Measurements from ENCODE around the gene SST.
"Not testable (repeated sequence)": the region's sequence is repeated elsewhere in the genome, so short reads cannot be mapped to it uniquely, and the experiment has no call there.

SST gene

DNA sequence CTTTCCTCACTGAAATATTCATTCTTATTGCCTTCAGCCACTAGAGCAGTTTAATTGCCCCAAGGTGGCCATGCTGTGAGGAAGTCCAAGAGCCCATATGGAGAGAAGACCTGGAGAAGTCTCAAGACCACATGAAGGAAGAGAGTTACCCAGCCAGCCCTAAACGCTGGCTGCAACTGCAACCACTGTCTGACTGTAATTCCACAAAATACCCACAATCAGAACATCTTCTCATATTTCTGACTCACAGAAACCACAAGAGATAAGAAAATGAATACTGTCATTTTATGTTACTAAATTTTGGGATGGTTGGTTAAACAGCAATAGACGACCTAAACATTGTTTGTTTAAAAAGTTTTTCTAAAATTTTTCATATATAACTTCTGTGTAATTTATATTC is 14.7 kb upstream of the SST start:
- no peak for DNase-seq (ENCODE audit: low read depth in 1 of 2, low spot score in 1 of 2)
- no peak overlapping the region for H3K4me3 ChIP-seq (replicated peaks; ENCODE audit: insufficient read depth, low read length)
- no peak overlapping the region for H3K27ac ChIP-seq (replicated peaks)
- TF ChIP-seq, protein P1, sequence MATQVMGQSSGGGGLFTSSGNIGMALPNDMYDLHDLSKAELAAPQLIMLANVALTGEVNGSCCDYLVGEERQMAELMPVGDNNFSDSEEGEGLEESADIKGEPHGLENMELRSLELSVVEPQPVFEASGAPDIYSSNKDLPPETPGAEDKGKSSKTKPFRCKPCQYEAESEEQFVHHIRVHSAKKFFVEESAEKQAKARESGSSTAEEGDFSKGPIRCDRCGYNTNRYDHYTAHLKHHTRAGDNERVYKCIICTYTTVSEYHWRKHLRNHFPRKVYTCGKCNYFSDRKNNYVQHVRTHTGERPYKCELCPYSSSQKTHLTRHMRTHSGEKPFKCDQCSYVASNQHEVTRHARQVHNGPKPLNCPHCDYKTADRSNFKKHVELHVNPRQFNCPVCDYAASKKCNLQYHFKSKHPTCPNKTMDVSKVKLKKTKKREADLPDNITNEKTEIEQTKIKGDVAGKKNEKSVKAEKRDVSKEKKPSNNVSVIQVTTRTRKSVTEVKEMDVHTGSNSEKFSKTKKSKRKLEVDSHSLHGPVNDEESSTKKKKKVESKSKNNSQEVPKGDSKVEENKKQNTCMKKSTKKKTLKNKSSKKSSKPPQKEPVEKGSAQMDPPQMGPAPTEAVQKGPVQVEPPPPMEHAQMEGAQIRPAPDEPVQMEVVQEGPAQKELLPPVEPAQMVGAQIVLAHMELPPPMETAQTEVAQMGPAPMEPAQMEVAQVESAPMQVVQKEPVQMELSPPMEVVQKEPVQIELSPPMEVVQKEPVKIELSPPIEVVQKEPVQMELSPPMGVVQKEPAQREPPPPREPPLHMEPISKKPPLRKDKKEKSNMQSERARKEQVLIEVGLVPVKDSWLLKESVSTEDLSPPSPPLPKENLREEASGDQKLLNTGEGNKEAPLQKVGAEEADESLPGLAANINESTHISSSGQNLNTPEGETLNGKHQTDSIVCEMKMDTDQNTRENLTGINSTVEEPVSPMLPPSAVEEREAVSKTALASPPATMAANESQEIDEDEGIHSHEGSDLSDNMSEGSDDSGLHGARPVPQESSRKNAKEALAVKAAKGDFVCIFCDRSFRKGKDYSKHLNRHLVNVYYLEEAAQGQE (IDR thresholded peaks at IDR 0.05; ENCODE audit: insufficient replicate concordance, low read depth): no peak
- TF ChIP-seq, protein P2, sequence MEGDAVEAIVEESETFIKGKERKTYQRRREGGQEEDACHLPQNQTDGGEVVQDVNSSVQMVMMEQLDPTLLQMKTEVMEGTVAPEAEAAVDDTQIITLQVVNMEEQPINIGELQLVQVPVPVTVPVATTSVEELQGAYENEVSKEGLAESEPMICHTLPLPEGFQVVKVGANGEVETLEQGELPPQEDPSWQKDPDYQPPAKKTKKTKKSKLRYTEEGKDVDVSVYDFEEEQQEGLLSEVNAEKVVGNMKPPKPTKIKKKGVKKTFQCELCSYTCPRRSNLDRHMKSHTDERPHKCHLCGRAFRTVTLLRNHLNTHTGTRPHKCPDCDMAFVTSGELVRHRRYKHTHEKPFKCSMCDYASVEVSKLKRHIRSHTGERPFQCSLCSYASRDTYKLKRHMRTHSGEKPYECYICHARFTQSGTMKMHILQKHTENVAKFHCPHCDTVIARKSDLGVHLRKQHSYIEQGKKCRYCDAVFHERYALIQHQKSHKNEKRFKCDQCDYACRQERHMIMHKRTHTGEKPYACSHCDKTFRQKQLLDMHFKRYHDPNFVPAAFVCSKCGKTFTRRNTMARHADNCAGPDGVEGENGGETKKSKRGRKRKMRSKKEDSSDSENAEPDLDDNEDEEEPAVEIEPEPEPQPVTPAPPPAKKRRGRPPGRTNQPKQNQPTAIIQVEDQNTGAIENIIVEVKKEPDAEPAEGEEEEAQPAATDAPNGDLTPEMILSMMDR (IDR thresholded peaks at IDR 0.05; ENCODE audit: insufficient read depth, low read length): no peak
- TF ChIP-seq GABPA (IDR thresholded peaks at IDR 0.05; ENCODE audit: low read depth) (no peak), SPI1 (IDR thresholded peaks at IDR 0.05; ENCODE audit: borderline replicate concordance, low read depth) (no peak), POLR2AphosphoS5 (IDR thresholded peaks at IDR 0.05; ENCODE audit: low read depth) (no peak)
- peaks cover 11% of the 10 kb centered on the region for H3K27me3 ChIP-seq (ENCODE audit: insufficient read depth, poor library complexity, severe bottlenecking)

DNA sequence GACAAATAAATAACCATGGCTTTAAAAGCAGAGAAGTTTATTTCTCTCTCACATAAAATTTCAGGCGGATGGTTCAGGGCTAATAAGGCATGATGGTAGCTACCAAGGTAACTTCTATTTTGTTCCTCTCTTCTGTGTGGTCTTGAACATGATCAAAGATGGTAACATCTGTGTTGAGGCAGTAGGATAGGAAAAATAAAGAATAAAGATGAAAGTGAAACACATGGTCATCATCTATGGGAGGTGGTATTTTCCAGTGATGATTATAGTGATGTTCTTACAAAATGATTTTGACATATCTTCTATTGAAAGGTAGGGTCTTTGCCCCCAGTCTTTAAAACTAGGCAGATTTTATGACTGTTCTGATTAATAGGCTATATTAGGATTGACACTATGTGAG is 14.2 kb upstream of the SST start:
- no peak for DNase-seq (ENCODE audit: low read depth in 1 of 2, low spot score in 1 of 2)
- H3K27me3 ChIP-seq (ENCODE audit: insufficient read depth, poor library complexity, severe bottlenecking): peaks cover 9% of the 10 kb centered on the region
- no peak for TF ChIP-seq POLR2AphosphoS5 (IDR thresholded peaks at IDR 0.05; ENCODE audit: low read depth)
- TF ChIP-seq, protein P2 (IDR thresholded peaks at IDR 0.05; ENCODE audit: insufficient read depth, low read length): no peak
- TF ChIP-seq, protein P1 (IDR thresholded peaks at IDR 0.05; ENCODE audit: insufficient replicate concordance, low read depth): no peak
- TF ChIP-seq GABPA (IDR thresholded peaks at IDR 0.05; ENCODE audit: low read depth): no peak
- no peak for TF ChIP-seq SPI1 (IDR thresholded peaks at IDR 0.05; ENCODE audit: borderline replicate concordance, low read depth)

DNA sequence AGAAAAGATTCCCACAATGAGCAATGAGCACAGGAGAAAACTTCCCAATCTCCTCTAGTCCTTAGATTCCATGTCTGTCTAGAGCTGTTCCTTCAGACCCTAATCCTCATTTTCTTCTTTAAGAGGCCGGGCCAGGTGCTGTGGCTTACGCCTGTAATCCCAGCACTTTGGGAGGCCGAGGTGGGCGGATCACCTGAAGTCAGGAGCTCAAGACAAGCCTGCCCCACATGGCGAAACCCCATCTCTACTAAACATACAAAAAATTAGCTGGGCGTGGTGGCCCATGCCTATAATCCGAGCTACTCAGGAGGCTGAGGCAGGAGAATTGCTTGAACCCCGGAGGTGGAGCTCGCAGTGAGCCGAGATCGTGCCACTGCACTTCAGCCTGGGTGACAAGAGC is 11.6 kb upstream of the SST start:
- H3K27me3 ChIP-seq (ENCODE audit: insufficient read depth, poor library complexity, severe bottlenecking); DNase-seq (ENCODE audit: low read depth in 1 of 2, low spot score in 1 of 2); H3K27ac ChIP-seq (replicated peaks); H3K4me3 ChIP-seq (replicated peaks; ENCODE audit: insufficient read depth, low read length): not testable (repeated sequence)

More for the DNA sequence above, 14.2 kb upstream of the SST start:
- H3K4me3 ChIP-seq (replicated peaks; ENCODE audit: insufficient read depth, low read length): no peak overlapping the region
- H3K27ac ChIP-seq (replicated peaks): no peak overlapping the region

DNA sequence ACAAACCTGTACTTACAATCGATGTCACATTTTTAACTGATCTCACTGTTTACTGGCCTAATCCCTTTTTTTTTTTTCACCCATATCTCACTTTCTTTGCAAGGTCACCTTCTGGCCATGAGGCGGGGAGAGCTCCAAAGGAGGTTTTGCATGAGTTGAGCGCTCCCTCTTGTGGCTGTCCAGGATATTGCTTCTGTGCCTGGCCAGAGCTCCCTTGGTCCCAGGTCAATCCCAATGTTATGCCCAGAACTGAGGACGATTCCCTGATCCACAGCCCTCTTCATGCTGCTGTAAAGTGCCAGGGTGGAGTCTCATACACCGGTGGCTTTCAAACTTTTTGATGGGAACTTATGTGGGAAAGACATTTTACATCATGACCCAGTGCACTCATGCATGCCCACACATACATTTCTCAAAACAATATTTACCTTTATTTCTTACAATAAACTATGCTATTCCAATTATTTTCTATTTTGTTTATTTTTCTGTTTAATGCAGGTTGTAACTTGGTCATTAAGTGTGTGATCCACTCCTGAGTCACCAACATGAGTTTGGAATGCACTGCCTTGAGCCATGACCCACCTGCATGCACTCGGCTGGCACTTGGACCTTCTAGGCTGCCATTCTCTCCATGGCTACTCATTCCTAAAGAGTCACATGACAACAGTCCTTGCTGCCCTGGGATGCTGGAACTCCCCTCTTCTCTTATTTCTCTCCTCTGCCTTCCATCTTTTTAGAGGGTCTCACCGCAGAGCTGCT is 9.6 kb upstream of the SST start:
- DNase-seq (ENCODE audit: low read depth in 1 of 2, low spot score in 1 of 2): peak; percentile 22 to 61
- Histone ChIP-seq H3K4me3 (replicated peaks; ENCODE audit: insufficient read depth, low read length) (no peak overlapping the region), H3K27me3 (ENCODE audit: insufficient read depth, poor library complexity, severe bottlenecking) (peaks cover 2% of the 10 kb centered on the region), H3K27ac (replicated peaks) (no peak overlapping the region)
- TF ChIP-seq, protein P2 (IDR thresholded peaks at IDR 0.05; ENCODE audit: insufficient read depth, low read length): peak; percentile 83
- TF ChIP-seq, protein P1 (IDR thresholded peaks at IDR 0.05; ENCODE audit: insufficient replicate concordance, low read depth): no peak
